PC-3 (cell line): Measurements from ENCODE around the gene CACNA1D.

ENCODE experiments used
- EZH2 ChIP-seq: fragments of 300-600 bp; sonication (generic); IDR thresholded peaks from one replicate; pipeline ENCODE4 v1.6.1; 2017; ENCODE audit warnings: antibody characterized with exemption, mild to moderate bottlenecking, low read length; ENCODE audit not compliant: unreplicated experiment
- EZH2phosphoT487 ChIP-seq: fragments of 300-600 bp; sonication (generic); IDR thresholded peaks from 2 replicates; pipeline ENCODE4 v1.6.1; 2018; ENCODE audit warnings: mild to moderate bottlenecking, antibody characterized with exemption, low read length, borderline replicate concordance
- TF ChIP-seq, protein P1 (sequence below): fragments of 300-600 bp; sonication (generic); conservative IDR thresholded peaks from 2 replicates; pipeline ENCODE4 v1.5.1; 2017; ENCODE audit warnings: antibody characterized with exemption, low read depth, mild to moderate bottlenecking, low read length

- TF ChIP-seq, protein P1, sequence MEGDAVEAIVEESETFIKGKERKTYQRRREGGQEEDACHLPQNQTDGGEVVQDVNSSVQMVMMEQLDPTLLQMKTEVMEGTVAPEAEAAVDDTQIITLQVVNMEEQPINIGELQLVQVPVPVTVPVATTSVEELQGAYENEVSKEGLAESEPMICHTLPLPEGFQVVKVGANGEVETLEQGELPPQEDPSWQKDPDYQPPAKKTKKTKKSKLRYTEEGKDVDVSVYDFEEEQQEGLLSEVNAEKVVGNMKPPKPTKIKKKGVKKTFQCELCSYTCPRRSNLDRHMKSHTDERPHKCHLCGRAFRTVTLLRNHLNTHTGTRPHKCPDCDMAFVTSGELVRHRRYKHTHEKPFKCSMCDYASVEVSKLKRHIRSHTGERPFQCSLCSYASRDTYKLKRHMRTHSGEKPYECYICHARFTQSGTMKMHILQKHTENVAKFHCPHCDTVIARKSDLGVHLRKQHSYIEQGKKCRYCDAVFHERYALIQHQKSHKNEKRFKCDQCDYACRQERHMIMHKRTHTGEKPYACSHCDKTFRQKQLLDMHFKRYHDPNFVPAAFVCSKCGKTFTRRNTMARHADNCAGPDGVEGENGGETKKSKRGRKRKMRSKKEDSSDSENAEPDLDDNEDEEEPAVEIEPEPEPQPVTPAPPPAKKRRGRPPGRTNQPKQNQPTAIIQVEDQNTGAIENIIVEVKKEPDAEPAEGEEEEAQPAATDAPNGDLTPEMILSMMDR: no peak
- TF ChIP-seq EZH2phosphoT487 (no peak), EZH2 (no peak)
Measured at GRCh38 chr3:53641397-53641796, 147.0 kb downstream of the CACNA1D start.
